Sigmoid colon (tissue), 7 donors: Measurements from ENCODE around the gene ECI1. TPM values are rescaled to one million over a fixed set of nuclear protein-coding genes. Genes with fewer than 3 reads are reported as not detected.

Source experiments
- DNase-seq: peaks from one replicate; pipeline ENCODE4 v3.0.0-alpha.2; 2019
- H3K27ac ChIP-seq, 4 donors: fragments of 200-600 bp; sonication (generic); one replicate each; pipeline ENCODE4 v1.5.1; 2016 to 2019; ENCODE audit warnings: mild to moderate bottlenecking in 1 of 4
- H3K27me3 ChIP-seq, 3 donors: fragments of 200-600 bp; sonication (generic); one replicate each; pipeline ENCODE4 v1.5.1; 2019; ENCODE audit warnings: mild to moderate bottlenecking in 1 of 3
- H3K36me3 ChIP-seq, 4 donors: fragments of 200-600 bp; sonication (generic); one replicate each; pipeline ENCODE4 v1.5.1; 2016 to 2019
- H3K4me1 ChIP-seq, 4 donors: fragments of 200-600 bp; sonication (generic); one replicate each; pipeline ENCODE4 v1.5.1; 2017 to 2019
- H3K4me3 ChIP-seq, 4 donors: fragments of 200-600 bp; sonication (generic); one replicate each; pipeline ENCODE4 v1.5.1; 2017 to 2019; ENCODE audit warnings: mild to moderate bottlenecking in 2 of 4, moderate library complexity in 1 of 4
- H3K9me3 ChIP-seq, 4 donors: fragments of 200-600 bp in 3 of 4; sonication (generic) in 3 of 4; one replicate each; pipeline versions ENCODE4 v1.5.1 to v1.6.1; 2013 to 2019
- EP300 ChIP-seq, 4 donors: sonication (generic); formaldehyde crosslinking; IDR thresholded peaks; one replicate each; pipeline ENCODE4 v1.6.1; 2017; ENCODE audit warnings: antibody characterized with exemption in 4 of 4
- POLR2A ChIP-seq, 2 donors: fragments of 450-650 bp; IDR thresholded peaks; one replicate each; pipeline ENCODE4 v1.6.1; 2016; ENCODE audit warnings: antibody characterized with exemption in 2 of 2, mild to moderate bottlenecking in 2 of 2, moderate library complexity in 2 of 2
- POLR2AphosphoS5 ChIP-seq, 4 donors: sonication (generic); formaldehyde crosslinking; IDR thresholded peaks; one replicate each; pipeline ENCODE4 v1.6.1; 2017; ENCODE audit warnings: antibody characterized with exemption in 4 of 4
- WGBS, 2 donors: extraction: QIAGEN DNeasy Blood & Tissue Kit; methylation state at CpG; one replicate each; pipeline ENCODE4 v1.1.7; 2013; 5-methylcytosine and 5-hydroxymethylcytosine counted together
- intact Hi-C: fragments of 100-400 bp; cut with DNase I; formaldehyde crosslinking; loops from one replicate; pipeline ENCODE4 v1.15.1; 2023
- polyA plus RNA-seq, 3 donors: library from polyadenylated mRNA; stranded (reverse); fragments of 200-250 nt; gene quantifications; one replicate each; pipeline ENCODE4 v1.2.3, GENCODE V29; 2013
- total RNA-seq, 4 donors: library from RNA; depleted of rRNA; stranded (reverse); fragments of >200 nt; gene quantifications; one replicate each; pipeline ENCODE4 v1.1.0, GENCODE V29; 2016
- TF ChIP-seq, protein P1 (sequence below), 4 experiments: fragments of 450-650 bp in 3 of 4; fragments of 200-600 bp in 1 of 4; IDR thresholded peaks; one replicate each; pipeline ENCODE4 v1.5.1; 2016 to 2019; ENCODE audit warnings: antibody characterized with exemption in 4 of 4, mild to moderate bottlenecking in 3 of 4, moderate library complexity in 2 of 4
- donor health status: healthy with polysubstance abuse.
- donor health status: Bipolar disorder and iron deficiency.
- donor health status: healthy.

Gene ECI1
- total and polyA plus RNA-seq, 7 donors: 50.2 to 136 (median 84.8) TPM

DNA sequence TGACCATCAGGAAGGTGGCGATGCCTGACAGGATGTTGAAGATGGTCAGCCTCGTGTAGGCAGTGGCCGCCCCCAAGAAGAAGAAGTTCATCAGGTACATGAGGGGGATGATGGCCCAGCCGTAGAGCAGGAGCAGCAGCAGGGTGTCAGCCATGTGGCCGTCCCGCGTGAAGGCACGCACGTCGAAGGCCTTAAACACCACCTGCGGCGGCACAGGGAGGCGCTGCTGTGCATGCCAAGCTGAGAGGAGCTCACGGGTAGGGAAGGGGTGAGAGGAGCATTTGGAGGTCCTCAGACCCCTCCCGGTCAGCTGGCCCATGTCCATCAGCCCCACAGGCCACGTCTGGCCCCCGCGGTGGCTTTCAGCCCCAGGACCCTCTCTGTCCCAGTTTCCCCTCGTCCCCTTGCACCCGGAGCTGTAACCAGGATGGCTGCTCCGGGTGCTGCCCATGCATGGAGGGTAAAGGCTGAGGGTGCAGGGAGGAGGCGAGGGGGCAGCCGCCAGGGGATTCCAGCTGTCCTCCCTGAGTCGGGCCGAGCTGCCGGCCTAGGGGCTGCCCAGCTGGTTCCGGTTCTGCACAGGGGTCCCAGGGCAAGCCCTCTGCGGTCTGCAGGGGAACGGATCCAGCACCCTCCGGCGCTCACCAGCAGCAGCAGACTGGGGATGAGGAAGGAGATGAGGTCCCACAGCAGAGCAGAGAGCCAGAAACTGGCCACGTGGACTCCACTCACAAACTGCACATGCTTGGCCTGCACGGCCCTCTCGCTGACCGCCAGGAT lies 33.6 kb upstream of the ECI1 start:
- TF ChIP-seq, protein P1, sequence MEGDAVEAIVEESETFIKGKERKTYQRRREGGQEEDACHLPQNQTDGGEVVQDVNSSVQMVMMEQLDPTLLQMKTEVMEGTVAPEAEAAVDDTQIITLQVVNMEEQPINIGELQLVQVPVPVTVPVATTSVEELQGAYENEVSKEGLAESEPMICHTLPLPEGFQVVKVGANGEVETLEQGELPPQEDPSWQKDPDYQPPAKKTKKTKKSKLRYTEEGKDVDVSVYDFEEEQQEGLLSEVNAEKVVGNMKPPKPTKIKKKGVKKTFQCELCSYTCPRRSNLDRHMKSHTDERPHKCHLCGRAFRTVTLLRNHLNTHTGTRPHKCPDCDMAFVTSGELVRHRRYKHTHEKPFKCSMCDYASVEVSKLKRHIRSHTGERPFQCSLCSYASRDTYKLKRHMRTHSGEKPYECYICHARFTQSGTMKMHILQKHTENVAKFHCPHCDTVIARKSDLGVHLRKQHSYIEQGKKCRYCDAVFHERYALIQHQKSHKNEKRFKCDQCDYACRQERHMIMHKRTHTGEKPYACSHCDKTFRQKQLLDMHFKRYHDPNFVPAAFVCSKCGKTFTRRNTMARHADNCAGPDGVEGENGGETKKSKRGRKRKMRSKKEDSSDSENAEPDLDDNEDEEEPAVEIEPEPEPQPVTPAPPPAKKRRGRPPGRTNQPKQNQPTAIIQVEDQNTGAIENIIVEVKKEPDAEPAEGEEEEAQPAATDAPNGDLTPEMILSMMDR (IDR thresholded peaks at IDR 0.05): no peak
- TF ChIP-seq POLR2A (IDR thresholded peaks at IDR 0.05) (no peak), EP300 (IDR thresholded peaks at IDR 0.05) (no peak), POLR2AphosphoS5 (IDR thresholded peaks at IDR 0.05) (no peak)
- DNase-seq: no peak
- intact Hi-C loops: no loop called here

DNA sequence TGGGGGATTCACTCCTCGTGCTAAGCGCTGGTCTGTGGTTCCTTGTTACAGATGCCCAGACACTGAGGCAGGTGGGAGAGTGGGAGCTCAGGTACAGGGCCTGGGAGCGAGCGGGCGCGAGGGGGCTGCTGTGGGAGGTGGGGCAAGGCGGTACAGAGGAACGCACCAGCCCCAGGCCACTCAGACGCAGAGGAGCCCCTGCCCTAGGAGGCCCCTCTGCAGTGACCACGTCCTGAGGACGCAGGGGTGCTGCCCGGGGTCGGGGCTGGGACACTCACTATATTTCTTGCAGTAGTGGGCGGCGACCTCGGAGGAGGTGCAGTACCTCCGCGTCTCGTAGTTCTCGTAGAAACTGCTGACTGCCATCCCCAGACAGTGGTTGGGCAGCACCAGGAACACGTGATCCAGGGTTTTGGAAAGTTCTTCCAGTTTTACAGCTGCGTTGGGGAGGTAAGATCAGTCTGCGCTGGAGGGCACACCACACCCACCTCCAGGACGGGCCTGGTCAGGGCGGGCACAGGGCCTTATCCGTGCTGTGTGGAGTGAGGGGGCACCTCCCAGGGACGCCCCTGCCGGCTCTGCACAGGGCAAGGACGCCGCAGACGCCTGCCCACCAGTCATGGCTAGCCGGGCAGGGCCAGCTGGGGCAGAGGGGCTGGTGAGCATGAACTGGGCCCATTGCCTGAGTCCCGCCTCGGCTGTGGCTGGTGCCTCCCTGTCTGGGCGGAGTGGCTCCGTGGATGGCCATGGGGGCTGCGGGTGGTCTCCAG lies 32.8 kb upstream of the ECI1 start:
- 86 to 91% methylated on average over 37 of the region's 37 CpGs for WGBS, 2 donors
- DNase-seq: no peak
- no peak overlapping the region for H3K4me3 ChIP-seq
- intact Hi-C loops: no loop called here
- no peaks in the 10 kb centered on the region for H3K4me1 ChIP-seq
- TF ChIP-seq, protein P1 (IDR thresholded peaks at IDR 0.05): no peak
- TF ChIP-seq POLR2AphosphoS5 (IDR thresholded peaks at IDR 0.05): no peak
- TF ChIP-seq EP300 (IDR thresholded peaks at IDR 0.05): no peak
- TF ChIP-seq POLR2A (IDR thresholded peaks at IDR 0.05): no peak
- no peaks in the 10 kb centered on the region for H3K9me3 ChIP-seq
- peaks cover 0 to 71% (median 7%) of the 10 kb centered on the region in 4 donors for H3K36me3 ChIP-seq
- no peaks in the 10 kb centered on the region for H3K27me3 ChIP-seq
- H3K27ac ChIP-seq: no peak overlapping the region

More for the DNA sequence above, 33.6 kb upstream of the ECI1 start:
- Histone ChIP-seq H3K36me3 (peaks cover 0 to 78% (median 7%) of the 10 kb centered on the region in 4 donors), H3K27ac (no peak overlapping the region), H3K9me3 (no peaks in the 10 kb centered on the region), H3K4me1 (no peaks in the 10 kb centered on the region), H3K4me3 (no peak overlapping the region), H3K27me3 (no peaks in the 10 kb centered on the region)
- whole genome bisulfite sequencing, 2 donors: 88 to 91% methylated on average over 35 of the region's 35 CpGs

DNA sequence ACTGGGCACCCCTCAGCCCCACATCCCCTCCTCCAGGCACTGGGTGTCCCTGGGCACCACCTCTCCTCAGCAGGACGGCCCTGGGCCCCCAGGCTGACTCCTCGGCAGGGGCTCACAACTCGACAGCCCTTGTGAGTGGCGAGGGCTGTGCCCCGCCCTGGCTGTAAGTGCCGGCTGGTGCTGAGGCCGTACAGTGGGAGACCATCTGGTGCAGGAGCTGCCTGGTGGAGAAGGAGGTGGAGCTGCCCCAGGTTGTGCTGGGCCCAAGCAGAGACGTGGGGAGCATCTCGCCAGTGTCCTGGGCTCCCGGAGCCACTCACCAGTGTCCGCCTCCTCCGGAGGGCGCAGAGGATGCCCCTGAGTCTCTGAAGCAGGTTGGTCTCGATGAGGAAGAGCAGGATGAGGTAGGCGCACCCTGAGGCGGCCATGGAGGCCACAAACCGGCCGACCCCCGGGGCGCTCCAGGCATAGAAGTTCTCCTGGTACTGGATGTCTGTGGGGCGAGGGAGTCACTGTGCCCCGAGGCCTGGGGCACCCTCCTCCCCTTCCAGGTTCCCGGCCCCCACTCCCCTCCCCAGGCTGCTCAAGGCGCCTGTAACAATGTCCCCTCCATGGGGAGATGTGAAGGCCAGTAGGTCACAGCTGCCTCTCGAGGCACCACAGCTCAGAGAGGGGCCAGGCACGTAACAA lies 31.6 kb upstream of the ECI1 start:
- Histone ChIP-seq H3K4me1 (no peaks in the 10 kb centered on the region), H3K36me3 (peaks cover 0 to 59% (median 7%) of the 10 kb centered on the region in 4 donors), H3K9me3 (no peaks in the 10 kb centered on the region), H3K27me3 (no peaks in the 10 kb centered on the region), H3K4me3 (no peak overlapping the region), H3K27ac (no peak overlapping the region)
- no peak for DNase-seq
- WGBS, 2 donors: 75 to 85% methylated on average over 26 of the region's 26 CpGs
- no peak for TF ChIP-seq EP300 (IDR thresholded peaks at IDR 0.05)
- no peak for TF ChIP-seq POLR2A (IDR thresholded peaks at IDR 0.05)
- TF ChIP-seq POLR2AphosphoS5 (IDR thresholded peaks at IDR 0.05): no peak
- TF ChIP-seq, protein P1 (IDR thresholded peaks at IDR 0.05): no peak
- intact Hi-C loops: no loop called here

DNA sequence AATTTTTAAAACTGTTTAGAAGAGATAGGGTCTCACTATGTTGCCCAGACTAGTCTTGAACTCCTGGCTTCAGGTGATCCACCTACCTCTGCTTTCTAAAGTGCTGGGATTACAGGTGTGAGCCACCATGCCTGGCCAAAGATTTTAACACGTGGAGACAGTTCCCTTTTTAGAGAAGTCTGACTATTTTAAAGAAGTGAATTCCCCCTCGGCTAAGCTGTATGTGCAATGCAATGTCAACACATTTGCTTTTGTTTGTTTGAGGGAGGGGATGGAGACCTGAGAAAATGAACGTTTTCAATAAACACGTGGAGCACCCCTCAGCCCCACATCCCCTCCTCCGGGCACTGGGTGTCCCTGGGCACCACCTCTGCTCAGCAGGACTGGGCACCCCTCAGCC lies 30.9 kb upstream of the ECI1 start:
- 43 to 71% methylated on average over 5 of the region's 5 CpGs for WGBS, 2 donors
- peaks cover 0 to 54% (median 7%) of the 10 kb centered on the region in 4 donors for H3K36me3 ChIP-seq
- H3K4me3 ChIP-seq: no peak overlapping the region
- no peaks in the 10 kb centered on the region for H3K27me3 ChIP-seq
- H3K9me3 ChIP-seq: no peaks in the 10 kb centered on the region
- no peaks in the 10 kb centered on the region for H3K4me1 ChIP-seq
- DNase-seq: no peak
- H3K27ac ChIP-seq: no peak overlapping the region
- TF ChIP-seq POLR2A (IDR thresholded peaks at IDR 0.05) (no peak), EP300 (IDR thresholded peaks at IDR 0.05) (no peak), POLR2AphosphoS5 (IDR thresholded peaks at IDR 0.05) (no peak)
- TF ChIP-seq, protein P1 (IDR thresholded peaks at IDR 0.05): no peak
- intact Hi-C loops: no loop called here
